Activated T-cell treated with anti-CD3 and anti-CD28 coated beads for 1 hour (primary cell): ENCODE results near the gene TSHR.
A peak's percentile ranks its signal among the peaks of the same experiment; 100 is the strongest.

Experiments used
- DNase-seq: peaks from one replicate; pipeline ENCODE4 v3.0.0-alpha.2; 2020; ENCODE audit warnings: low read depth

TSHR gene

DNA sequence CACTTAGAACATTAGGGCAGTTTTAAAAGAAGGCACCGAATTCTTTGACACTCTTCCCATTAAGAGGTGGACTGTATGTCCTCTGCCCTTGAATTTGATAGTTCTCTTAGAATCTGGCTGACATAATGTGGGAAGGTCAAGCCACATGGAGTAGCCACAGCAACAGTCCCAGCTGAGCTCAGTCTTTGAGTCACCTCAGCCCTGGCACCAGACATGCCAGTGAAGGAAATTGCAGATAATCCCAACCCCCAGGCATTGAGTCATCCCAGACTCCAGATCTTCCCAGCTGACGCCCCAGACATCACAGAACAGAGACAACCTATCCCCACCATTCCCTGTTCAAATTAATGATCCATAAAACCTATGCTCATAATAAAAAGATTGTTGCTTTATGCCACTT, 181.9 kb downstream of the TSHR start:
- no peak for DNase-seq

DNA sequence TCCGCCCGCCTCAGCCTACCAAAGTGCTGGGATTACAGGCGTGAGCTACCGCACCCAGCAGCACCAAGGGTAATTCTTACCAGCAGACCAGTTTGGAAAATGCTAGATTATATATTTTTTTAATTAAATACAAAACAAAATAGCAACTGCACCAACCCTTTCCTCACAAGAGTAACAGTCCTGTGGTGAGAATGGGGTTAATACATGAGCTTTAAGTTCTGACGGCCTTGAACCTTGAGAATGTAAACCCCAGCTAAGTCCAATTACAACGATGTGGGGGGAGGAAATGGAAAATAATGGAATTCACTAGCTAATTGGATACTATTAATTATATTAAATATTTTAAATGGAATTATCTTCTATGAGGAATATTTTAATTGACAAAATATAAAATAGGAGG, 183.0 kb downstream of the TSHR start:
- DNase-seq, result no peak

DNA sequence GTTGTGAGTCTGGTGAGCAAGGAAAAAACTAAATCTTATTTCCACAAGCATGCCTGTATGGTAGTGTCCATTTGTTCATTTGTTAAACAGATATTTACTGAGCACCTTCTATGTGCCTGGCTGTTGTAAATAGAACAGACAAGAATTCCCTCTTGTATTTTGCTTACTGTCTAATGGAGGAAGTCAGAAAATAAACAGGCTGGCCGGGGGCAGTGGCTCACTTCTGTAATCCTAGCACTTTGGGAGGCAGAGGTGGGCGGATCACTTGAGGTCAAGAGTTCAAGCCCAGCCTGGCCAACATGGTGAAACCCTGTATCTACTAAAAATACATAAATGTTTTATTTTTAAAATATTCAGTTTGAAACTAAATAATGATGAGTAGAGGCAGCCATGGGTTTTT, 186.0 kb downstream of the TSHR start:
- no peak for DNase-seq

DNA sequence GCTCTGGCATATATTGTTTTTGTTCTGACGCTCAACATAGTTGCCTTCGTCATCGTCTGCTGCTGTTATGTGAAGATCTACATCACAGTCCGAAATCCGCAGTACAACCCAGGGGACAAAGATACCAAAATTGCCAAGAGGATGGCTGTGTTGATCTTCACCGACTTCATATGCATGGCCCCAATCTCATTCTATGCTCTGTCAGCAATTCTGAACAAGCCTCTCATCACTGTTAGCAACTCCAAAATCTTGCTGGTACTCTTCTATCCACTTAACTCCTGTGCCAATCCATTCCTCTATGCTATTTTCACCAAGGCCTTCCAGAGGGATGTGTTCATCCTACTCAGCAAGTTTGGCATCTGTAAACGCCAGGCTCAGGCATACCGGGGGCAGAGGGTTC, 188.4 kb downstream of the TSHR start:
- DNase-seq, result no peak

DNA sequence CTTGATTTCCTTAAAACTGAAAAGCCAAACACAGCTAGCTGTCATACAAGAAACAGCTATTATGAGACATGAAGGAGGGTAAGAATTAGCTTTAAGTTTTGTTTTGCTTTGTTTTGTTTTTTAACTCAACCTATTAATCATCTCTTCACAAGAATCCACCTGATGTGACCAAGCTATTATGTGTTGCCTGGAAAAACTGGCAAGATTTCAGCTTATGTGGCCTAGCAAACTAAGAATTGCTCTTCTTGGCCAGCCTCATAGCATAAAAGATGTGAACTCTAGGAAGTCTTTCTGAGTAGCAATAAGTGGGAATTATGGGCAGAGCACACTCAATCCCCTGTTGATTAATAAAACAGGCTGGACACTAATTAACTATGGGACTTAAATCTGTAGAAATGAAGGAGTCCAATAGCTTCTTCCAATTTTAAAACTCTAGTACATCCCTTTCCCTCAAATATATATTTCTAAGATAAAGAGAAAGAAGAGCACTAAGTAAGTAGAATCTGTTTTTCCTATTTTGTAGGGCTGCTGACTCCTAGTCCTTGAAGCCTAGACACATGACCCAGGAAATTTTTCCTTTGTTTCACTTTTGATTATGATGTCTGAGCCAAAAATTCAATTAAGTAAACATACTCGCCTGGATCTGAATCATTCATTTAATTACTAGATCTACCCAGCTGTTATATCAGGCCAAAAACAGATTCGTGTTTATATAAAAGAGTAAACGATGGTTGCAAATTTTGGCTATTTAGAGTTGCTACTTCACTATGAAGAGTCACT, 189.6 kb downstream of the TSHR start:
- no peak for DNase-seq

DNA sequence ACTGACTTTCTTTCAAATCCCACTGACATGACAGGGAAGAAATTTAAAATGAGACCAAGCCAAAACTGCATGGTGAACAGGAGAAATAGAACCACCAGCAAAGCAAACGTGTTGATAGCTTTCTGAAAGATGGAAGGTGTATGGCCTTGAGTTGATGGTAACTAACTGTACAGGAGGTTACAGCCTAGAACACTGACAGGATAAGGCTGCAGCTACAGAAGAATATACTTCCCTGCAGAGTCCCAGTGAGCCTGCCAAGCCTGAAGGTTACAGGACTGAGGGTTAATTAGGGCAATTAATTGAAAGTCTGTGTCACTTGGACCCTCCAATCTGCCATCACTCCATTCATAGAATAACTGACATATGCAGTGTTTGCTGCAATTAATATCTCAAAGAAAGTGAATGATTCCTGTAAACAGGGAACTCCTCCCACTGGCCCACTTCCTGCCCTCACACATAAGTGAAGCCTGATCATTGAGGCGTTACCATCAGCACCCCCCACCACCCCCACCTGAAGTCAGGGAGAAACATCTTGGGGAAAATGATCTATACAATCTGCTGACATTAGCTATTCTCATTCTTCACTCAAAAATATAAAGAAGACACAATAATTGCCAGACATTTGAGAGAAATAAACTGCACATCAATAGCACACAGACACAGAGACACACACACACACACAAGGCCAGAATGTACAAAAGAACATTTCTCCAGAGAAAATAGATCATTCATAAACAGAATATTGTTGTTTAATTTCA, 191.9 kb downstream of the TSHR start:
- no peak for DNase-seq

DNA sequence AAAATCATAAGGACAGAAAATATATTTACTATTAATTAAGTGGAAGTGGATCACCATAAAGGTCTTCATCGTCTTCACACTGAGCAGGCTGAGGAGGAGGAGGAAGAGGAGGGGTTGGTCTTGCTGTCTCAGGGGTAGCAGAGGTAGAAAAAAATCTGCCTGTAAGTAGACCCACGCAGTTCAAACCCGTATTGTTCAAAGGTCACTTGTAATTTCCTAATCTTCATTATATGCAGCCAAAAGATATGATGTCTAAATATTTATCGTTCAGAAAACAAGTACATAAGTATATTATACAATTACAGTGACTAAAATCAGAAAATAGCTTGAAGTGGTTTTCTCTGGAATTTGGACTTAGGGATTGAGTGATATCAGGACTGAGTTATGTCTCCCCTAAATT, 193.2 kb downstream of the TSHR start:
- no peak for DNase-seq

DNA sequence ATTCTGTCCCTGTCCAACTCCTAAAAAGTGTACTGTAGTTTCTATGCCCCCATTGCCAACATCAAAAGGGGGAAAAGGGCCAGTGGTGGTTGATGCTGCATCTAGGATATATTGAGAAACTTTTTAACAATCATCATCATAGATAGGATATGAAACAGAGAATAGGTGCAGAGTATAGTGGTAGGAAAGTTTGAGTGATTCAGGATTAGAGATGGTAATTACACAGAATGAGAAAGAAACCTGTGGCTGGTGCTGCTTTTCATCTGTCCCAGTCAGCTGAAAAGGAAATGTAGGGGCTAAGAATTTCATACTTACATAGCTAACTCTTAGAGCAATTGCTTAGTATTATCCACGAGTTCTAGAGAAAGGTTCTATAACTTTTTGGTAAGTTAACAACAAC, 197.8 kb downstream of the TSHR start:
- no peak for DNase-seq

DNA sequence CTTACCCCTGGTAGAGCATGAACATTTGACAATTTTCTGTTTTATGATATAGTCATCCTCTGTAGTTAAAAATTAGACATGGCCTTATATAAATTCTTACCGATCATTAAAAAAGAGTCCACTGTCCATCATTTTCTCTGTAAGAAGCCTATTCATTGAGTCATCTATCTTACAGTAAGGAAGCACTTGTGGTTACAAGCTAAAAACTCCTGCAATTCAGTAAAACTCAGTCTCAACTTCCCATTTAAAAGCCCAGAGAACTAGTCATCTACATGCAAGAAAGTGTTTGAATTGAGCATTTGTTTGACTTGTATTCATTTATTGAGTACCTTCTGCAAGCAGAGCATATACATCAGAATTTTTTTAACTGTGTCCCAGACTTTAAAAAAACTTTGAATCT, 202.0 kb downstream of the TSHR start:
- DNase-seq, result no peak

DNA sequence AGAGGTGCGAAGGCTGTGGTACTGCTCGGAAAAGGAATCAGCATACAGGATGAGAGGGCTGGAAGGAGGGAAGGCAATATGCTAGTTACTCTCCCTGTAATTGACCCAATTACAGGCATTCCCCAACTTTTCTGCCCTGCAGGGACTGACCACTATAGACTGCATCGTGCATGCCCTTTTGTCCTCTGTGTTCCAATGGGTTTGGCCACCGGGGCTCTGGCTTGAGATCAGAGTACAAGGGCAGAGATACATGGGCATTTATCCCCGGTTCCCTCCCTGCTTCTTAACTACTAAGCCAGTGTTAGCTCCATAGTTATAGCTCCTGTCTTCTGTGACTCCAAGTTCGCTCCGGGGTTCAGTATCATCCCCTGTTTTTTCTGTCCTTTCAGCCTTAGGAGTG, 205.7 kb downstream of the TSHR start:
- no peak for DNase-seq

DNA sequence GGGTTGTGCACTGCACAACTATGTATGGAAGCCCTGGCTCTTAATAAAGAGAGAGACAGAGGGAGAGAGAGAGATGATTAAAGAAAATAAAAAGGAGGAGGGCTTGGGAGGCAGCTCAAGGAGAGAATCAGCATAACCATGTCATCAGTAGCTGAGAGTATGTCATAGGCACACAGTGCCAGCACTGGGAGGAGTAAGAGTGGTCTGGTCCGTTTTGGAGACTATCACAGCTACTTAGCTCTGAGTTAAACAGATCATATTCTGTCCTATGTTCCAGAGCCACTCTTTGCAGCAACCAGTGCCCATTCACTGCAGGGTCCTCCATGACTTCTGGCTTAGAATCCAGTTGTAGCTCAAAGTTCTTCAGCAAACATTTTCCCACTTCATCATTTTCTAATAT, 206.3 kb downstream of the TSHR start:
- DNase-seq, result no peak

DNA sequence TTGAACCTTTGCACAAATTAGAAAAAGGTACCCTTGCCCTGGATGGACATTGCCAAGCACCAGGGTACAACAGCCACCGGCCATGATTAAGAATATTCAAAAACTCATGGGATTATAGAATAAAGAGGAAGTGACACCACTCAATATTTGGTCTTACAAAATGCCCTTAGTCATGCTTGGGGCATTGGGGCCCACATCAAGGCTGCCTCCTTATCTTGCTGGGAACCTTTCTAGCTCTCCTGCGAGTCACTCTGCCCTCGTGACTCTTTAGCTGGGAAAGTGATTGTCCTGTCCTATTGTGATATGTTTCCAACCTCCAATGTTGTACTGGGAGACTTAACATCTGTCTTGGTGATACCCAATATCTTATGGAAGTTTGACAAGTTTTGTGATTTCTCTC, 207.5 kb downstream of the TSHR start:
- DNase-seq, result no peak

DNA sequence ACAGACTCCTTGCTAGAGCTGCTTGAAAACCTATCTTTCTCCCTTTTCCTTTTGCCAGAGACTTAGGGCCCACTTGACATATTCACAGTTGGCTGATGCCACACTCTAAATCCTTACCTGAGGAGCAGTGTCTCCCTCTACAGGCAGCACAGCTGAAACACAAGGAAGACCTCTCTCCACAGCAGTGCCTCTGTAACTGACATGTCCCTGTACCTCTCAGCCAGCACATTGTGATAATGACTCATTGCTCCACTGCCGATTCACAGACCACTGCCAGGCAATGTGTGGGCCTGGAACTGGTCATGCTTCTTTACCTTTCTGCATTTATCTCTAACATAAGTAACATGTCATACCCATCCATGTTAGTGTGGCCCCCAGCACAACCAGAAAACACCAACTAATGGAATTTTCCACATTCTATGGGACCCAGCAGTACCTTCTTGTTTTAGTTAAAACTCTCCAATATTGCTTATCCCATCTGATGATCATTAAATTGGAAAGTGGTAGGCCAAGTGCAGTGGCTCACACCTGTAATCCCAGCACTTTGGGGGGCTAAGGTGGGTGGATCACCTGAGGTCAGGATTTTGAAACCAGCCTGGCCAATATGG, 208.8 kb downstream of the TSHR start:
- DNase-seq, result no peak

DNA sequence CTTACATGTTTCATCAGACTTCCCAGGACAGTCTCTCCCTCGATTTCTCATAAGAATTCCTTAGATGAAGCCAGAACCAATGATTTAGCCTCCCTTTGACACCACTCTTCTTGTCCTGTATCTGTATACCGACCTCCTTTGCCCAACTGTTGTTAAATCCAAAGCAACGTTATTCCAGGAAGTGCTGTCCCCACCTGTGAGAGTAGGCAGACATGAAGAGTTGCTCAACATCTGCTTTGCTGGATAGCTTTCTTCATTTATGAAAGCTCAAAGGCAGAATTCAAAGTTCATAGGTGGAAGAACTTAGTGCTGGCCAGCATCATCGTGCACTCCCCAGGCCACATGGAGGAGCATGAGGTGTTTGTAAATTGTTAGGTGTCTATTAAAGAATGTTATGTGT, 209.8 kb downstream of the TSHR start:
- no peak for DNase-seq

DNA sequence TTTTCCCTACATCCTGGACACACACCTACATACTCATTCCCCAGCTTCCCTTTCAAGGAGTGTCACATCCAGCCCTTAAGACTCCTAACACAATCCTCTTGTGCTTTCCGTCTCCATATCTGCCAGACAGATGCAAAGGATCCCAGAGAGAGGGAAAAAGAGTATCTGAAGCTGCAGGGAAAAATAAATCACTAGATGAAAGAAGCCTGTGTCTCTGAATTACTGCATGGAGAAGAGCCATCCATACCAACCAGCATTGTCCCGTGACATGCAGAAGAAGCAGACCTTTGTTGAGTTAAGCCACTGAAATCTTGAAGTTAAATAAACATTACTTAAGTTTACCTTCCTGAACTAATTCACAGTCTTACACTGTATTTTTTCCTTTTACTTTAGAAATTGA, 210.7 kb downstream of the TSHR start:
- no peak for DNase-seq

DNA sequence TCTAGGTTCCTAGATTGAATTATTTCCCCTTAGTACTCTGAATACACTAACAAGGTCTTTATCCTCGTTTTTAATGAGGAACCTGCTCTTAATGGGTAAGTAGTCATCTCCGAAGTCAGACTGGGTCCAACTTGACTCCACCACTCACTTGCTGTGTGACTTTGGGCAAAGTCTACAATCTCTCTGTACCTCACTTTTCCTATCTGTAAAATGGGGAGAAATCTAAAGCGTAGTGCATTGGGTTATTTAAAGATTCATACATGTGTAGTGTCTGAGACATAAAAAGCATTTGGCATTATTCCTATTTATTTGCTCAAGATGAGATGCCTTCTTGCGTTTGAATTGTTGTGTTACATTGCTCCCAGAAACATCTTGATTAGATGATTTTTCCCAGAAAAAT, 213.8 kb downstream of the TSHR start:
- DNase-seq, result no peak

DNA sequence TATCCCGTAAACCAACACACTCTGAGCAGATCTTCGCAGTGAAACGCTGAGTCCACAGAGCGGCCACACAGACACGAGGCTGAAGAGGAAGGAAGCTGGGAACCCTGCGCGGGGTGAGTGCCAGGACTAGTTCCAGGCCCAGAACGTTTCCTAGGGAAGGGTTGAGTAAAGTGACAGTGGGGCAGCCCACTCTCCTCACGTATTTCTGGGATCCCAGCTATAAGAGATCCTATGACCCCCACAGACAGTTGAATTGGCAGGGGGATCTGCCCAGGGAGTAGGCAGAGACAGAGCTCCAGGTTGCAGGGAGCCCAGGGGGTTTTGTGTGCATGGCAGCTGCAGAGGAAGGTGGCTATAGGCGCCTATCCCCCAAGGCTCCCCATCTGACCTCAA, 214.3 kb downstream of the TSHR start:
- peak; percentile 1 for DNase-seq

DNA sequence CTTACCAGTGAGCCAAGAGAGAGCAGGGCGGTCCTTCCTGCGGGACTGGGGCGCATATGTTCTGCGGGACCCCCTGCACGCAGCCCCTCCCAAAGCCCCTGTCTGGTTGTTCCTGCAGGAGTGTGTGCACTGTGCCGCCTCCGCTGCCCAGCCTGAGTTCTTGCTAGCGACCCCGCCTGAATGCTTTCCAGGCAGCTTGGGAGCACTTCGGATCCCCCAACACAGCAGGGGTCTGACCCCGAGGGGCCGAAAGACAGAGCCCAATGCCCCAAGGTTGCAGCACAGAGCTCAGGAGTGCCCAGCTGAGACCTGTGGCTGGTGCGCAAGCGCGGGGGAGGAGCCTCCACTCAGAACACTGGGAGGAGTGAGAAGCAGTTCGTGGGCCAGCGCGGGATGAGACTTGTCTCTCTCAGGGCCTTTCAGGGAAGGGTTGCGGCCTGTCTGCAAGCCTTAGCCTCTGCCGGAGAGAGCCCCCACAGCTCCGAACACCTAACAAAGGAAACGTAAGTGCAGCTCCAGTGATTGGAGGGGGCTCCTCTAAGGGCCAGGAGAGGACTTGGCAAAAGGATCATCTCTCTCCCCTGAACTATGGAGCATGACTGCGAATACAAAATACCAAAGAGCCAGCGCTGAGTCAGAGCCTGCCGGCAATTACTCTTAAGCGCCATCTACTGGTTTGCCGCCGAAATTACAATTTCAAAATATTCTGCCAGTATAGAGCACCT, 214.8 kb downstream of the TSHR start:
- DNase-seq, result peak; percentile 81

DNA sequence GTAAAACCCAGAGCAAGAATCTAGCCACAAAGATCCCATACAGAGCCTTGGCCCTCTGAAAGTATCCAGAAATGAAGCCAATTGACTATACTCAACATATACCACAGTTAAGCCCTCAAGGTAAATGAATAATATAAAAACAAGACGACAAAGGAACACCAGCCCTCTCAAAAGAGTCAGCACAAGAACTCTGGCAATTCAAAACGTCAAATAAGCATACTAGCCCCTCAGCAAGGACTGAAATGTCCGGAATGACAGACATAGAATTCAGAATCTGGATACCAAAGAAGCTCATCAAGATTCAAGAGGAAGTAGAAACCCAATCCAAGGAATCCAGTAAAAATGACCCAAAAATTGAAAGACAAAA, 215.4 kb downstream of the TSHR start:
- DNase-seq, result no peak

DNA sequence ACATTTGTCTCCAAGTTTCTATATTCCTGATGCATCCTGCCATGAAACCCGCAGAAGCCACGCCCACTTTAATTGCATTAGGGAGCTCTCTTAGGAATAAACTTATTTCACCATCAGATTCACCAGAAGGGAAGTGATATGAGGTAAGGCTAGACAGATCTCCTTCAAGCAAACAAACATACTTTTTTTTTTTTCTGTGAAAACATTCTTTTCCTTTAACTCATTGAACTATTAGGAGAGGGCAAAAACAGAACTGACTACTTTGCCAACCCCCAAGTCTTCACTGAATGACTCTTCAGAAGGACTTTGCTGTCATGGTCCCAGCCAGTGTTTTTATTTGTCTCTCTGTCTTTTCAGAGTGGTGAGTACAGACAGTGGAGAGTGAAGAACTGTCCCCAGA, 216.9 kb downstream of the TSHR start:
- DNase-seq, result no peak

DNA sequence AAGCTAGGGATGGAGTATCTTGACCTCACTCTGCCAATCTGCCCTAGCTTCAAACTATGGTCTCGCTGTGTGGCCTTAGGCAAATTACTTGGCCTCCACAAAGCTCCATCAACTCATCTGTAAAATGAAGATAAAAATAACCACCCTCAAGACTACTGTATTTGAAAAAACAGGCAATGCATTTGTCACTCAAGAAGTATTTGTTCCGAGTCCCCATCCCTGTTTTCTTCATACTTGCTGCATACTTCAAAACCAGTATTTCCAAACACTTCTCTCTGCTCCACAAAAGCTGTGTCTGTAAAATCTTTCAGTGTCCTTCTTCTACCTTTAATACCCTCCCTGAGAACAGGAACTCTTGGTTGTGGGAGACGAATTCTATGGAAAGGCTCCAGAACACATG, 217.5 kb downstream of the TSHR start:
- DNase-seq, result no peak

DNA sequence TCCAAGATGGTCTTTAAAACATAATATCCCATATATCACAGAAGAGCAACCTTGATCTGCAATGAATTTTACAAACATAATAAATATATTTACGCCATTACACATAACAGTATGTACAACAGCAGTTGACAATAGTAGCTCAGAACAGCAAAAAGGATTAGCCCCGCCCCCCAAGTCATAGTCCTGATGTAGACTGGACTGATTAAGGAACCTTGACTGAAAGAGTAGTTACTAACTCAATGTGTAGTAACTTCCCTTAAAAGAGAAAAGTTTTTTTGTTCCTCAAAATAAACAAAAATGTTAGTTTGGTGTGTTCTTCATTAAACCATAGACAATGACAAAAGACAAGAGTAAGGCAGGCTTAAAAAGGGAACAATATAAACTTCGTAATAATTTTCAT, 220.8 kb downstream of the TSHR start:
- no peak for DNase-seq

DNA sequence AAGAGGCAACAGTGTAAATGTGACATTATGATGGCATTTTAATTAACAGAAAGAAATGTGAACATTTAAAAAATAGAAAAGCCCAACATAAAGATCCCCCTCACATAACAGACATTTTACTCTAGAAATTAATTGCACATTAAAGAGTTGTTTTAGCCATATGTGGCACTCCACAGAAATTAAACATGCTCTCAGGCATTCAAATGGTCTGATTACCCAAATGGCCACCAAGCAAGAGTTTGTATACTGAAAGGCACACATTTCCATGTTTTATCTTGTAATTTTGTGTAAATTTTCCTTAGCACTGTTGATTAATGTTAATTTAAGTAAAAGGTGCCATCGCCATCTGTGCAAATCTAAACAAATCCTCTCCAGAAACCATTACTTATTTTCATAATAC, 221.8 kb downstream of the TSHR start:
- no peak for DNase-seq
